DMS 273 (cell line): Measurements from ENCODE around the gene APBA2.
"Not testable (repeated sequence)": the region's sequence is repeated elsewhere in the genome, so short reads cannot be mapped to it uniquely, and the experiment has no call there.

ENCODE experiments used
- DNase-seq: peaks from one replicate; lab custom pipeline; 2025; ENCODE audit not compliant: unreplicated experiment; lab: John Stamatoyannopoulos, UW

APBA2 gene

GRCh38 chr15:28876845-28877185 is 9.0 kb upstream of the APBA2 start:
- no peak for DNase-seq

- DNase-seq: no peak
These were observed 7.6 kb upstream of the APBA2 start for GRCh38 chr15:28878209-28878608.

- no peak for DNase-seq
These were observed 6.2 kb upstream of the APBA2 start for GRCh38 chr15:28879551-28879950.

GRCh38 chr15:28880680-28881079 is 5.1 kb upstream of the APBA2 start:
- no peak for DNase-seq

GRCh38 chr15:28881170-28881569 is 4.6 kb upstream of the APBA2 start:
- DNase-seq: peak; percentile 44

GRCh38 chr15:28881600-28881999 is 4.2 kb upstream of the APBA2 start:
- no peak for DNase-seq

- DNase-seq: no peak
These were observed 1.4 kb upstream of the APBA2 start for GRCh38 chr15:28884151-28884940.

GRCh38 chr15:28885128-28885629 is 595 bp upstream of the APBA2 start:
- no peak for DNase-seq

- peak; percentile 47 for DNase-seq
These were observed 911 bp downstream of the APBA2 start for GRCh38 chr15:28886431-28887338.

GRCh38 chr15:28887339-28888174 is 1.8 kb downstream of the APBA2 start:
- DNase-seq: peak; percentile 37

- peak; percentile 38 for DNase-seq
These were observed 2.6 kb downstream of the APBA2 start for GRCh38 chr15:28888302-28888894.

- DNase-seq: peak; percentile 55
These were observed 3.1 kb downstream of the APBA2 start for GRCh38 chr15:28888900-28889299.

GRCh38 chr15:28889346-28889745 is 3.6 kb downstream of the APBA2 start:
- DNase-seq: peak; percentile 78

GRCh38 chr15:28889871-28890270 is 4.1 kb downstream of the APBA2 start:
- not testable (repeated sequence) for DNase-seq

- DNase-seq: not testable (repeated sequence)
These were observed 4.5 kb downstream of the APBA2 start for GRCh38 chr15:28890291-28890690.

GRCh38 chr15:28890711-28891495 is 5.1 kb downstream of the APBA2 start:
- no peak for DNase-seq

- no peak for DNase-seq
These were observed 5.8 kb downstream of the APBA2 start for GRCh38 chr15:28891588-28891987.

- DNase-seq: peak; percentile 89
These were observed 7.2 kb downstream of the APBA2 start for GRCh38 chr15:28892789-28893610.

- no peak for DNase-seq
These were observed 8.9 kb downstream of the APBA2 start for GRCh38 chr15:28894631-28895030.
